ENCODE measurements around the gene NRXN3.

NRXN3 gene

GRCh38 chr14:79279645-79280597 lies 1109.7 kb downstream of the NRXN3 start:
- Mint-ChIP-seq H3K4me3 (no peak overlapping the region), H3K4me1 (ENCODE audit: low read depth) (no peaks in the 10 kb centered on the region), H3K9me3 (peaks cover 2% of the 10 kb centered on the region), H3K27ac (no peak overlapping the region), H3K36me3 (ENCODE audit: low read depth) (no peaks in the 10 kb centered on the region), H3K27me3 (ENCODE audit: low read depth) (peaks cover 50% of the 10 kb centered on the region)
- DNase-seq (ENCODE audit: low spot score), result no peak

GRCh38 chr14:79281244-79282152 lies 1111.3 kb downstream of the NRXN3 start:
- no peak overlapping the region for H3K4me3 Mint-ChIP-seq
- H3K36me3 Mint-ChIP-seq (ENCODE audit: low read depth), result no peaks in the 10 kb centered on the region
- peaks cover 50% of the 10 kb centered on the region for H3K27me3 Mint-ChIP-seq (ENCODE audit: low read depth)
- DNase-seq (ENCODE audit: low spot score), result no peak
- no peak overlapping the region for H3K27ac Mint-ChIP-seq
- no peaks in the 10 kb centered on the region for H3K4me1 Mint-ChIP-seq (ENCODE audit: low read depth)
- H3K9me3 Mint-ChIP-seq, result peaks cover 3% of the 10 kb centered on the region

- no peaks in the 10 kb centered on the region for H3K4me1 Mint-ChIP-seq (ENCODE audit: low read depth)
- no peak overlapping the region for H3K4me3 Mint-ChIP-seq
- no peak for DNase-seq (ENCODE audit: low spot score)
- H3K36me3 Mint-ChIP-seq (ENCODE audit: low read depth), result no peaks in the 10 kb centered on the region
- peaks cover 3% of the 10 kb centered on the region for H3K9me3 Mint-ChIP-seq
- no peak overlapping the region for H3K27ac Mint-ChIP-seq
- H3K27me3 Mint-ChIP-seq (ENCODE audit: low read depth), result peaks cover 26% of the 10 kb centered on the region
Observed at GRCh38 chr14:79284621-79285020, 1114.4 kb downstream of the NRXN3 start.

- peaks cover 3% of the 10 kb centered on the region for H3K9me3 Mint-ChIP-seq
- H3K27ac Mint-ChIP-seq, result no peak overlapping the region
- no peak overlapping the region for H3K4me3 Mint-ChIP-seq
- H3K4me1 Mint-ChIP-seq (ENCODE audit: low read depth), result no peaks in the 10 kb centered on the region
- H3K27me3 Mint-ChIP-seq (ENCODE audit: low read depth), result peaks cover 20% of the 10 kb centered on the region
- no peaks in the 10 kb centered on the region for H3K36me3 Mint-ChIP-seq (ENCODE audit: low read depth)
- DNase-seq (ENCODE audit: low spot score), result no peak
Observed at GRCh38 chr14:79285263-79285662, 1115.1 kb downstream of the NRXN3 start.

- Mint-ChIP-seq H3K9me3 (peaks cover 3% of the 10 kb centered on the region), H3K27ac (no peak overlapping the region), H3K36me3 (ENCODE audit: low read depth) (no peaks in the 10 kb centered on the region), H3K4me1 (ENCODE audit: low read depth) (no peaks in the 10 kb centered on the region), H3K27me3 (ENCODE audit: low read depth) (peaks cover 3% of the 10 kb centered on the region), H3K4me3 (no peak overlapping the region)
- no peak for DNase-seq (ENCODE audit: low spot score)
Observed at GRCh38 chr14:79287976-79288375, 1117.8 kb downstream of the NRXN3 start.

GRCh38 chr14:79293482-79294177 lies 1123.5 kb downstream of the NRXN3 start:
- no peaks in the 10 kb centered on the region for H3K4me1 Mint-ChIP-seq (ENCODE audit: low read depth)
- no peak overlapping the region for H3K4me3 Mint-ChIP-seq
- no peak for DNase-seq (ENCODE audit: low spot score)
- H3K9me3 Mint-ChIP-seq, result no peaks in the 10 kb centered on the region
- H3K27ac Mint-ChIP-seq, result no peak overlapping the region
- no peaks in the 10 kb centered on the region for H3K27me3 Mint-ChIP-seq (ENCODE audit: low read depth)
- no peaks in the 10 kb centered on the region for H3K36me3 Mint-ChIP-seq (ENCODE audit: low read depth)

- H3K4me3 Mint-ChIP-seq, result no peak overlapping the region
- no peaks in the 10 kb centered on the region for H3K9me3 Mint-ChIP-seq
- no peaks in the 10 kb centered on the region for H3K4me1 Mint-ChIP-seq (ENCODE audit: low read depth)
- H3K27ac Mint-ChIP-seq, result no peak overlapping the region
- DNase-seq (ENCODE audit: low spot score), result no peak
- H3K27me3 Mint-ChIP-seq (ENCODE audit: low read depth), result no peaks in the 10 kb centered on the region
- no peaks in the 10 kb centered on the region for H3K36me3 Mint-ChIP-seq (ENCODE audit: low read depth)
Observed at GRCh38 chr14:79294499-79294898, 1124.3 kb downstream of the NRXN3 start.

- DNase-seq (ENCODE audit: low spot score), result no peak
- Mint-ChIP-seq H3K27ac (no peak overlapping the region), H3K27me3 (ENCODE audit: low read depth) (no peaks in the 10 kb centered on the region), H3K4me3 (no peak overlapping the region), H3K36me3 (ENCODE audit: low read depth) (no peaks in the 10 kb centered on the region), H3K9me3 (no peaks in the 10 kb centered on the region), H3K4me1 (ENCODE audit: low read depth) (no peaks in the 10 kb centered on the region)
Observed at GRCh38 chr14:79295385-79295784, 1125.2 kb downstream of the NRXN3 start.

- Mint-ChIP-seq H3K27me3 (ENCODE audit: low read depth) (no peaks in the 10 kb centered on the region), H3K4me3 (no peak overlapping the region), H3K36me3 (ENCODE audit: low read depth) (no peaks in the 10 kb centered on the region), H3K27ac (no peak overlapping the region), H3K4me1 (ENCODE audit: low read depth) (no peaks in the 10 kb centered on the region), H3K9me3 (peaks cover 4% of the 10 kb centered on the region)
- DNase-seq (ENCODE audit: low spot score), result no peak
Observed at GRCh38 chr14:79298373-79298772, 1128.2 kb downstream of the NRXN3 start.

GRCh38 chr14:79299162-79299561 lies 1129.0 kb downstream of the NRXN3 start:
- no peak for DNase-seq (ENCODE audit: low spot score)
- peaks cover 4% of the 10 kb centered on the region for H3K9me3 Mint-ChIP-seq
- H3K4me3 Mint-ChIP-seq, result no peak overlapping the region
- no peak overlapping the region for H3K27ac Mint-ChIP-seq
- H3K4me1 Mint-ChIP-seq (ENCODE audit: low read depth), result no peaks in the 10 kb centered on the region
- H3K27me3 Mint-ChIP-seq (ENCODE audit: low read depth), result no peaks in the 10 kb centered on the region
- no peaks in the 10 kb centered on the region for H3K36me3 Mint-ChIP-seq (ENCODE audit: low read depth)

GRCh38 chr14:79304279-79304678 lies 1134.1 kb downstream of the NRXN3 start:
- DNase-seq (ENCODE audit: low spot score), result no peak
- Mint-ChIP-seq H3K4me1 (ENCODE audit: low read depth) (no peaks in the 10 kb centered on the region), H3K27me3 (ENCODE audit: low read depth) (no peaks in the 10 kb centered on the region), H3K36me3 (ENCODE audit: low read depth) (no peaks in the 10 kb centered on the region), H3K9me3 (peaks cover 8% of the 10 kb centered on the region), H3K4me3 (no peak overlapping the region), H3K27ac (no peak overlapping the region)

GRCh38 chr14:79306546-79306945 lies 1136.4 kb downstream of the NRXN3 start:
- Mint-ChIP-seq H3K27ac (no peak overlapping the region), H3K9me3 (peaks cover 8% of the 10 kb centered on the region), H3K27me3 (ENCODE audit: low read depth) (no peaks in the 10 kb centered on the region), H3K4me1 (ENCODE audit: low read depth) (no peaks in the 10 kb centered on the region), H3K4me3 (no peak overlapping the region), H3K36me3 (ENCODE audit: low read depth) (no peaks in the 10 kb centered on the region)
- DNase-seq (ENCODE audit: low spot score), result no peak

- no peaks in the 10 kb centered on the region for H3K9me3 Mint-ChIP-seq
- DNase-seq (ENCODE audit: low spot score), result no peak
- H3K4me1 Mint-ChIP-seq (ENCODE audit: low read depth), result no peaks in the 10 kb centered on the region
- no peak overlapping the region for H3K27ac Mint-ChIP-seq
- H3K36me3 Mint-ChIP-seq (ENCODE audit: low read depth), result no peaks in the 10 kb centered on the region
- no peak overlapping the region for H3K4me3 Mint-ChIP-seq
- no peaks in the 10 kb centered on the region for H3K27me3 Mint-ChIP-seq (ENCODE audit: low read depth)
Observed at GRCh38 chr14:79318371-79318770, 1148.2 kb downstream of the NRXN3 start.
